SK-N-SH treated with all-trans-retinoic acid at 6 μM for 48 hours (cell line): ENCODE measurements around the gene RABGAP1L.

Source experiments
- ARNTL ChIP-seq: fragments of 450-650 bp; formaldehyde crosslinking; IDR thresholded peaks from 2 replicates; pipeline ENCODE4 v1.5.0; 2020; ENCODE audit warnings: low read depth, mild to moderate bottlenecking, moderate library complexity, borderline replicate concordance
- CREB5 ChIP-seq: fragments of 250-450 bp; sonication (Bioruptor Pico); IDR thresholded peaks from 2 replicates; pipeline ENCODE4 v1.5.1; 2020; ENCODE audit warnings: low read depth, mild to moderate bottlenecking, moderate library complexity
- CSDC2 ChIP-seq: fragments of 250-450 bp; sonication (Bioruptor Pico); IDR thresholded peaks from 2 replicates; pipeline ENCODE4 v1.5.0; 2020; ENCODE audit warnings: mild to moderate bottlenecking, moderate library complexity
- GLIS3 ChIP-seq: fragments of 250-450 bp; sonication (Bioruptor Pico); IDR thresholded peaks from 2 replicates; pipeline ENCODE4 v1.5.0; 2020; ENCODE audit warnings: mild to moderate bottlenecking, moderate library complexity
- TOX ChIP-seq: fragments of 250-450 bp; sonication (Bioruptor Pico); IDR thresholded peaks from 2 replicates; pipeline ENCODE4 v1.8.0; 2021; ENCODE audit warnings: mild to moderate bottlenecking, moderate library complexity, borderline replicate concordance
- ZNF565 ChIP-seq: fragments of 450-650 bp; formaldehyde crosslinking; conservative IDR thresholded peaks from 2 replicates; pipeline ENCODE4 v1.5.0; 2020; ENCODE audit warnings: low read depth, mild to moderate bottlenecking, moderate library complexity
- ZNF70 ChIP-seq: fragments of 450-650 bp; formaldehyde crosslinking; IDR thresholded peaks from 2 replicates; pipeline ENCODE4 v1.5.0; 2020; ENCODE audit warnings: mild to moderate bottlenecking, moderate library complexity

GRCh38 chr1:174352883-174353608, 193.7 kb downstream of the RABGAP1L start:
- TF ChIP-seq GLIS3 (CRISPR knock-in tag) = no peak
- TF ChIP-seq ARNTL (CRISPR knock-in tag) = no peak
- no peak for TF ChIP-seq TOX
- no peak for TF ChIP-seq ZNF70 (CRISPR knock-in tag)
- no peak for TF ChIP-seq CSDC2 (CRISPR knock-in tag)
- no peak for TF ChIP-seq ZNF565 (CRISPR knock-in tag)
- TF ChIP-seq CREB5 (CRISPR knock-in tag) = no peak
